ENCODE results near the gene EFCAB10. TPM values are rescaled to one million over a fixed set of nuclear protein-coding genes. Genes with fewer than 3 reads are reported as not detected.

The EFCAB10 gene
- total and polyA plus RNA-seq, 2 of the 13 experiments (the other 11 are each of a cell fraction or from before 2014, with no cell fraction given) = 0.40 TPM; not detected in 1

DNA sequence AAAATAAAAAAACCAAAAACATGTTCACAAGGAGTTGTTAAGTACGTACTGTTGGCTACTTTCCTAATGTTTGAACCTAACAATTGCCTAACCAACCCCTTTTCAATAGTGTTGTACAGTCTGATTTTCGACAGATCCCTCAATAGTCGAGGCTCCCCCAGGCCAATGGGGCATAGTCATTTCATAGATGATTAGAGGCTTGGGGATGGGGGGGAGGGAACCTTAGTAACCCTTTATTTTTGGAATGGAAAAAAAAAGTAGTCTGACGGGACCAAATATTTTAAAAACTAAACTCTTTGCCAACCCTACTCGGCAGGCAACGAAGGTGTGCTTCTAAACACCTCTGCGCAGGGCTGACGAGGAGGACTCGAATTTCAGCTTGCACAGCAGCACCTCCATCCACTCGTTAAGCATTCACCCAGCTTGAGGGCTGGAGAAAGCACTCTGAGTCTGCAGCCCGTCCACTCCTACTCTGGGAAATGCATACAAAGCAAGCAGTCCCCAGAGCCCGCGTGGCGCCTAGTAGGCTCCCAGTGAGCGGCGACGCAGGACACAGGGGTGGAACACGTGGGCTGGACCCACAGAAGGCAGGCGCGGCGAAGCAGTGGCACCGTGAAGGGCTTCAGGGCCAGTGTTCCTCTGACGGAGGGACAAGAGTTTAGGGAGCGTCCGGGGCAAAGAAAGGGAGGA is 60.1 kb downstream of the EFCAB10 start (continued):
- TF ChIP-seq AFF4 (CRISPR knock-in tag; IDR thresholded peaks at IDR 0.05) (no peak), SRSF1 (optimal IDR thresholded peaks at IDR 0.05; ENCODE audit: low read depth, low read length) (peak; percentile 65), PATZ1 (CRISPR knock-in tag; IDR thresholded peaks at IDR 0.05) (peak; percentile 49; the same call in 1 of the 2 replicates), USF2 (IDR thresholded peaks at IDR 0.05; ENCODE audit: low read depth, low read length) (no peak), USF2 (CRISPR knock-in tag; IDR thresholded peaks at IDR 0.05; ENCODE audit: borderline replicate concordance) (peak; percentile 24; the same call in 1 of the 2 replicates), ZNF687 (CRISPR knock-in tag; IDR thresholded peaks at IDR 0.05) (peak; percentile 92), ZNF232 (CRISPR knock-in tag; IDR thresholded peaks at IDR 0.05; ENCODE audit: borderline replicate concordance) (peak; percentile 71; the same call in 1 of the 2 replicates)
- TF ChIP-seq, protein P1, sequence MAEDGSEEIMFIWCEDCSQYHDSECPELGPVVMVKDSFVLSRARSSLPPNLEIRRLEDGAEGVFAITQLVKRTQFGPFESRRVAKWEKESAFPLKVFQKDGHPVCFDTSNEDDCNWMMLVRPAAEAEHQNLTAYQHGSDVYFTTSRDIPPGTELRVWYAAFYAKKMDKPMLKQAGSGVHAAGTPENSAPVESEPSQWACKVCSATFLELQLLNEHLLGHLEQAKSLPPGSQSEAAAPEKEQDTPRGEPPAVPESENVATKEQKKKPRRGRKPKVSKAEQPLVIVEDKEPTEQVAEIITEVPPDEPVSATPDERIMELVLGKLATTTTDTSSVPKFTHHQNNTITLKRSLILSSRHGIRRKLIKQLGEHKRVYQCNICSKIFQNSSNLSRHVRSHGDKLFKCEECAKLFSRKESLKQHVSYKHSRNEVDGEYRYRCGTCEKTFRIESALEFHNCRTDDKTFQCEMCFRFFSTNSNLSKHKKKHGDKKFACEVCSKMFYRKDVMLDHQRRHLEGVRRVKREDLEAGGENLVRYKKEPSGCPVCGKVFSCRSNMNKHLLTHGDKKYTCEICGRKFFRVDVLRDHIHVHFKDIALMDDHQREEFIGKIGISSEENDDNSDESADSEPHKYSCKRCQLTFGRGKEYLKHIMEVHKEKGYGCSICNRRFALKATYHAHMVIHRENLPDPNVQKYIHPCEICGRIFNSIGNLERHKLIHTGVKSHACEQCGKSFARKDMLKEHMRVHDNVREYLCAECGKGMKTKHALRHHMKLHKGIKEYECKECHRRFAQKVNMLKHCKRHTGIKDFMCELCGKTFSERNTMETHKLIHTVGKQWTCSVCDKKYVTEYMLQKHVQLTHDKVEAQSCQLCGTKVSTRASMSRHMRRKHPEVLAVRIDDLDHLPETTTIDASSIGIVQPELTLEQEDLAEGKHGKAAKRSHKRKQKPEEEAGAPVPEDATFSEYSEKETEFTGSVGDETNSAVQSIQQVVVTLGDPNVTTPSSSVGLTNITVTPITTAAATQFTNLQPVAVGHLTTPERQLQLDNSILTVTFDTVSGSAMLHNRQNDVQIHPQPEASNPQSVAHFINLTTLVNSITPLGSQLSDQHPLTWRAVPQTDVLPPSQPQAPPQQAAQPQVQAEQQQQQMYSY (CRISPR knock-in tag; IDR thresholded peaks at IDR 0.05) = peak; percentile 18; the same call in 1 of the 2 replicates
- TF ChIP-seq, protein P2, sequence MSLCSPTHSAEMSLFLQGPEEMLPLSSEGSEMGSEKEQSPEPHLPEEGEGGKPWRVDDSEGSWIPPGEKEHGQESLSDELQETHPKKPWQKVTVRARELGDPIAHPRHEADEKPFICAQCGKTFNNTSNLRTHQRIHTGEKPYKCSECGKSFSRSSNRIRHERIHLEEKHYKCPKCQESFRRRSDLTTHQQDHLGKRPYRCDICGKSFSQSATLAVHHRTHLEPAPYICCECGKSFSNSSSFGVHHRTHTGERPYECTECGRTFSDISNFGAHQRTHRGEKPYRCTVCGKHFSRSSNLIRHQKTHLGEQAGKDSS (CRISPR knock-in tag; IDR thresholded peaks at IDR 0.05; ENCODE audit: borderline replicate concordance, low read depth) = peak; percentile 72
